Endothelial cell of umbilical vein (primary cell): Measurements from ENCODE around the gene TRIM67. TPM values are rescaled to one million over a fixed set of nuclear protein-coding genes. Genes with fewer than 3 reads are reported as not detected.

Experiments used
- BruUV-seq: library from RNA; stranded (reverse); fragments of 400-500 nt; replicated peaks from 2 replicates; lab custom pipeline; 2021; lab: Mats Ljungman, UMichigan
- CTCF ChIA-PET: fragments of 300-600, 350-600 bp; sonication (Branson Sonifier 250); formaldehyde crosslinking; loops from one replicate; lab custom pipeline; 2021; ENCODE audit warnings: antibody characterized with exemption, inconsistent platforms; lab: Charles Lee
- POLR2A ChIA-PET: fragments of 300-600, 350-600 bp; sonication (Branson Sonifier 250); formaldehyde crosslinking; loops from one replicate; lab custom pipeline; 2021; ENCODE audit warnings: antibody characterized with exemption, inconsistent platforms; lab: Charles Lee
- DNase-seq: peaks from one replicate; pipeline ENCODE4 v3.0.0-alpha.2; 2011; ENCODE audit warnings: low read depth, low spot score
- FAIRE-seq: peaks from 2 replicates; lab custom pipeline; 2011; peaks lifted over from hg19 to GRCh38; lab: Jason Lieb, UNC
- H2AFZ ChIP-seq: 2 replicates; pipeline ENCODE4 v1.6.0; 2012; ENCODE audit warnings: low read depth, low read length, control low read depth, inconsistent platforms
- H3K27ac ChIP-seq: 2 replicates; pipeline ENCODE4 v1.5.1; 2011; ENCODE audit warnings: low read depth, mild to moderate bottlenecking, control low read depth, low read length, moderate library complexity; ENCODE audit not compliant: insufficient read depth
- H3K27me3 ChIP-seq, 2 experiments: 2 replicates each; pipeline versions ENCODE4 v1.6.0 to v1.6.1; 2011; ENCODE audit warnings: low read length in 2 of 2, mixed read lengths in 1 of 2; ENCODE audit not compliant: control insufficient read depth in 2 of 2, insufficient read depth in 2 of 2
- H3K36me3 ChIP-seq, 2 experiments: 2 replicates in 1 of 2; 3 replicates in 1 of 2; pipeline ENCODE4 v1.5.1; 2011; ENCODE audit warnings: low read length in 2 of 2, mild to moderate bottlenecking in 1 of 2, moderate library complexity in 1 of 2; ENCODE audit not compliant: control insufficient read depth in 2 of 2, insufficient read depth in 2 of 2; ENCODE audit errors: extremely low read depth in 1 of 2
- H3K4me1 ChIP-seq: 3 replicates; pipeline ENCODE4 v1.5.1; 2011; ENCODE audit warnings: mild to moderate bottlenecking, low read length; ENCODE audit not compliant: control insufficient read depth, insufficient read depth; ENCODE audit errors: extremely low read depth
- H3K4me2 ChIP-seq: 2 replicates; pipeline ENCODE4 v1.6.1; 2011; ENCODE audit warnings: low read length, control low read depth, mixed read lengths; ENCODE audit not compliant: insufficient read depth
- H3K4me3 ChIP-seq, 3 experiments: fragments of 200-600 bp in 1 of 3; sonication (generic), shearing (Covaris generic) in 1 of 3; replicated peaks in 1 of 3; 2 replicates each; pipeline ENCODE4 v1.5.1; 2011 to 2016; ENCODE audit warnings: control low read depth in 3 of 3, low read length in 3 of 3, mild to moderate bottlenecking in 2 of 3, inconsistent platforms in 1 of 3, low read depth in 1 of 3, moderate library complexity in 1 of 3; ENCODE audit not compliant: insufficient read depth in 1 of 3
- H3K79me2 ChIP-seq: 2 replicates; pipeline ENCODE4 v1.6.0; 2012; ENCODE audit warnings: low read length, inconsistent platforms; ENCODE audit not compliant: control insufficient read depth, insufficient read depth
- H3K9ac ChIP-seq: replicated peaks from 2 replicates; pipeline ENCODE3; 2011; ENCODE audit warnings: low read length, control low read depth; ENCODE audit not compliant: insufficient read depth; ENCODE audit errors: extremely low read depth
- H3K9me1 ChIP-seq: replicated peaks from 3 replicates; pipeline ENCODE4 v1.6.0; 2011; ENCODE audit warnings: mild to moderate bottlenecking, low read length; ENCODE audit not compliant: control insufficient read depth, insufficient read depth; ENCODE audit errors: extremely low read depth
- H3K9me3 ChIP-seq: replicated peaks from 2 replicates; pipeline ENCODE4 v1.5.1; 2012; ENCODE audit warnings: low read length, inconsistent platforms; ENCODE audit not compliant: control insufficient read depth, insufficient read depth
- H4K20me1 ChIP-seq: replicated peaks from 2 replicates; pipeline ENCODE3; 2011; ENCODE audit warnings: mild to moderate bottlenecking, low read length; ENCODE audit not compliant: control insufficient read depth, insufficient read depth; ENCODE audit errors: extremely low read depth
- EZH2 ChIP-seq: IDR thresholded peaks from 2 replicates; pipeline ENCODE4 v1.6.1; 2012; ENCODE audit warnings: borderline replicate concordance, low read depth, mild to moderate bottlenecking, moderate library complexity, low read length, inconsistent platforms; ENCODE audit not compliant: severe bottlenecking
- FOS ChIP-seq: IDR thresholded peaks from 2 replicates; pipeline ENCODE4 v1.6.1; 2011; ENCODE audit warnings: mild to moderate bottlenecking, low read length, moderate library complexity, borderline replicate concordance; ENCODE audit not compliant: insufficient read depth
- GATA2 ChIP-seq: IDR thresholded peaks from 2 replicates; pipeline ENCODE4 v1.7.0; 2011; ENCODE audit warnings: low read depth, mild to moderate bottlenecking, moderate library complexity, mixed read lengths, low read length; ENCODE audit not compliant: insufficient read length, insufficient read depth
- JUN ChIP-seq: IDR thresholded peaks from 2 replicates; pipeline ENCODE4 v1.6.1; 2011; ENCODE audit warnings: borderline replicate concordance, low read depth; ENCODE audit not compliant: insufficient read length, insufficient read depth
- MYC ChIP-seq: IDR thresholded peaks from one replicate; pipeline ENCODE4 v1.6.1; 2011; ENCODE audit warnings: mild to moderate bottlenecking, low read depth, low read length
- POLR2A ChIP-seq: IDR thresholded peaks from 2 replicates; pipeline ENCODE4 v1.6.1; 2012; ENCODE audit warnings: low read depth, mild to moderate bottlenecking, control low read depth, low read length
- POLR2AphosphoS5 ChIP-seq: IDR thresholded peaks from 2 replicates; pipeline ENCODE4 v1.6.1; 2012; ENCODE audit warnings: low read depth, mild to moderate bottlenecking, control low read depth, low read length, moderate library complexity; ENCODE audit not compliant: insufficient read depth
- dilution Hi-C: fragments of 300-500 bp; cut with MboI; formaldehyde crosslinking; loops from one replicate; pipeline ENCODE4 v1.15.0; 2019; ENCODE audit warnings: low sequenced_read_pairs; ENCODE audit not compliant: extremely low pct_ligation_motif_present
- intact Hi-C: fragments of 100-400 bp; cut with micrococcal nuclease; formaldehyde crosslinking; loops from one replicate; pipeline ENCODE4 v1.10.0; 2022
- polyA plus RNA-seq, 4 experiments: library from polyadenylated mRNA; depleted of rRNA in 3 of 4; stranded (reverse) in 3 of 4; unstranded in 1 of 4; fragments of >200 nt; gene quantifications; 2 replicates each; pipeline versions ENCODE4 v1.2.1 to v1.2.3, GENCODE V29; 2011 to 2012; ENCODE audit warnings: missing spikeins in 1 of 4
- total RNA-seq: library from RNA; stranded (reverse); gene quantifications from 2 replicates; pipeline ENCODE4 v1.2.3, GENCODE V29; 2021
- TF ChIP-seq, protein P1 (sequence below): IDR thresholded peaks from 2 replicates; pipeline ENCODE4 v1.6.1; 2011; ENCODE audit not compliant: insufficient read depth, insufficient read length
- TF ChIP-seq, protein P2 (sequence below), 2 donors: IDR thresholded peaks; 1 replicate in 1 of 2; 2 replicates in 1 of 2; pipeline ENCODE4 v1.5.1; 2011; ENCODE audit warnings: low read length in 2 of 2, mild to moderate bottlenecking in 2 of 2, moderate library complexity in 2 of 2, control low read depth in 1 of 2, inconsistent platforms in 1 of 2, low read depth in 1 of 2; ENCODE audit not compliant: insufficient read depth in 1 of 2; ENCODE audit errors: extremely low read depth in 1 of 2

Gene TRIM67
- total and polyA plus RNA-seq, 2 donors (not counting 3 experiments of a cell fraction or from before 2014, with no cell fraction given): not detected

DNA sequence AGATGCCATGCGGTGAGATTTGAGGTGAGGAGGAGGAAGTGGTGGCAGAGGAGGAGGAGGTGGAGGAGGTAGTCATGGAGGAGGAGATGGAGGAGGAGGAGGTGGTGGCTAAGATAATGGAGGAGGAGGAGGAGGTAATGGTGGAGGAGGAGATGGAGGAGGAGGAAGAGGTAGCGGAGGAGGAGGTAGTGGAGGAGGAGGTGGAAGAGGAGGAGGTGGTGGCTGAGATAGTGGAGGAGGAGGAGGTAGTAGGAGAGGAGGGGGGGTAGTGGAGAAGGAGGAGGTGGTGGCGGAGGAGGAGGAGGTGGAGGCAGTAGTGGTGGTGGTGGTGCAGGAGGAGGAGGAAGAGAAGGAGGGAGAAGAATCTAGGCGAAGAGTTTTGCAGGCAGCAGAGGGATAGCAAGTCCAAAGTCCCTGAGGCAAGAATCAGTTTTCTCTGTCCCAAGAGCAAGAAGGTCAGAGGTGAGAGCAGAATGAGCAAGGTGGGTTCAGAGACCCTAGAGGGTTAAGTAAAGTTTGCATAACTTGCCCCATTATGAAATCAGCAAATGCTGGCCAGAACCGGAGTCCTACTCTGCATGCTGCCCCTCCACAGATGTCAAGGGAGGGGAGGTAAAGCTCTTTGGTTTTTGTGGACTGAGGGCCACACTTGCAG, 40.2 kb downstream of the TRIM67 start:
- Histone ChIP-seq H3K79me2 (no peaks in the 10 kb centered on the region), H3K4me2 (no peak overlapping the region), H3K9me3 (no peaks in the 10 kb centered on the region), H4K20me1 (no peaks in the 10 kb centered on the region), H3K4me3 (no peak overlapping the region), H3K9me1 (no peaks in the 10 kb centered on the region), H3K4me1 (no peaks in the 10 kb centered on the region), H3K27me3 (no peaks in the 10 kb centered on the region), H3K36me3 (no peaks in the 10 kb centered on the region), H2AFZ (no peak overlapping the region), H3K9ac (no peak overlapping the region), H3K27ac (no peak overlapping the region)
- no peak for DNase-seq
- no peak for TF ChIP-seq POLR2AphosphoS5
- no peak for TF ChIP-seq MYC
- no peak for TF ChIP-seq FOS
- TF ChIP-seq, protein P1, sequence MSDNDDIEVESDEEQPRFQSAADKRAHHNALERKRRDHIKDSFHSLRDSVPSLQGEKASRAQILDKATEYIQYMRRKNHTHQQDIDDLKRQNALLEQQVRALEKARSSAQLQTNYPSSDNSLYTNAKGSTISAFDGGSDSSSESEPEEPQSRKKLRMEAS: no peak
- no peak for TF ChIP-seq GATA2
- TF ChIP-seq POLR2A: no peak
- TF ChIP-seq, protein P2, sequence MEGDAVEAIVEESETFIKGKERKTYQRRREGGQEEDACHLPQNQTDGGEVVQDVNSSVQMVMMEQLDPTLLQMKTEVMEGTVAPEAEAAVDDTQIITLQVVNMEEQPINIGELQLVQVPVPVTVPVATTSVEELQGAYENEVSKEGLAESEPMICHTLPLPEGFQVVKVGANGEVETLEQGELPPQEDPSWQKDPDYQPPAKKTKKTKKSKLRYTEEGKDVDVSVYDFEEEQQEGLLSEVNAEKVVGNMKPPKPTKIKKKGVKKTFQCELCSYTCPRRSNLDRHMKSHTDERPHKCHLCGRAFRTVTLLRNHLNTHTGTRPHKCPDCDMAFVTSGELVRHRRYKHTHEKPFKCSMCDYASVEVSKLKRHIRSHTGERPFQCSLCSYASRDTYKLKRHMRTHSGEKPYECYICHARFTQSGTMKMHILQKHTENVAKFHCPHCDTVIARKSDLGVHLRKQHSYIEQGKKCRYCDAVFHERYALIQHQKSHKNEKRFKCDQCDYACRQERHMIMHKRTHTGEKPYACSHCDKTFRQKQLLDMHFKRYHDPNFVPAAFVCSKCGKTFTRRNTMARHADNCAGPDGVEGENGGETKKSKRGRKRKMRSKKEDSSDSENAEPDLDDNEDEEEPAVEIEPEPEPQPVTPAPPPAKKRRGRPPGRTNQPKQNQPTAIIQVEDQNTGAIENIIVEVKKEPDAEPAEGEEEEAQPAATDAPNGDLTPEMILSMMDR (IDR thresholded peaks at IDR 0.05; ENCODE audit: extremely low read depth in 1 of 2, insufficient read depth in 1 of 2, low read depth in 1 of 2, low read length in 2 of 2): no peak
- no peak for TF ChIP-seq JUN
- no peak for TF ChIP-seq EZH2
- intact Hi-C loops: no loop called here
- POLR2A ChIA-PET: no interaction called here
- FAIRE-seq: no peak
- CTCF ChIA-PET: no interaction called here
- dilution Hi-C loops: no loop called here
- BruUV-seq: no TSS peak
